ENCODE measurements around the gene PITPNM1.

- no peak for TF ChIP-seq ZFP30 (CRISPR knock-in tag; IDR thresholded peaks at IDR 0.05)
- TF ChIP-seq ISL1 (CRISPR knock-in tag; IDR thresholded peaks at IDR 0.05), result no peak
- TF ChIP-seq OSR1 (CRISPR knock-in tag; IDR thresholded peaks at IDR 0.05), result no peak
- TF ChIP-seq ZFP3 (CRISPR knock-in tag; IDR thresholded peaks at IDR 0.05), result no peak
- no peak for TF ChIP-seq CSRNP3 (CRISPR knock-in tag; IDR thresholded peaks at IDR 0.05)
- no peak for TF ChIP-seq TCF4 (CRISPR knock-in tag; IDR thresholded peaks at IDR 0.05; ENCODE audit: borderline replicate concordance)
- TF ChIP-seq PPARA (CRISPR knock-in tag; IDR thresholded peaks at IDR 0.05; ENCODE audit: borderline replicate concordance), result no peak
- TF ChIP-seq, protein P1, sequence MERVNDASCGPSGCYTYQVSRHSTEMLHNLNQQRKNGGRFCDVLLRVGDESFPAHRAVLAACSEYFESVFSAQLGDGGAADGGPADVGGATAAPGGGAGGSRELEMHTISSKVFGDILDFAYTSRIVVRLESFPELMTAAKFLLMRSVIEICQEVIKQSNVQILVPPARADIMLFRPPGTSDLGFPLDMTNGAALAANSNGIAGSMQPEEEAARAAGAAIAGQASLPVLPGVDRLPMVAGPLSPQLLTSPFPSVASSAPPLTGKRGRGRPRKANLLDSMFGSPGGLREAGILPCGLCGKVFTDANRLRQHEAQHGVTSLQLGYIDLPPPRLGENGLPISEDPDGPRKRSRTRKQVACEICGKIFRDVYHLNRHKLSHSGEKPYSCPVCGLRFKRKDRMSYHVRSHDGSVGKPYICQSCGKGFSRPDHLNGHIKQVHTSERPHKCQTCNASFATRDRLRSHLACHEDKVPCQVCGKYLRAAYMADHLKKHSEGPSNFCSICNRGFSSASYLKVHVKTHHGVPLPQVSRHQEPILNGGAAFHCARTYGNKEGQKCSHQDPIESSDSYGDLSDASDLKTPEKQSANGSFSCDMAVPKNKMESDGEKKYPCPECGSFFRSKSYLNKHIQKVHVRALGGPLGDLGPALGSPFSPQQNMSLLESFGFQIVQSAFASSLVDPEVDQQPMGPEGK (CRISPR knock-in tag; IDR thresholded peaks at IDR 0.05; ENCODE audit: borderline replicate concordance), result no peak
- TF ChIP-seq ARNTL (CRISPR knock-in tag; IDR thresholded peaks at IDR 0.05; ENCODE audit: borderline replicate concordance, low read depth), result no peak
- TF ChIP-seq ZC3H10 (CRISPR knock-in tag; IDR thresholded peaks at IDR 0.05), result no peak
- TF ChIP-seq CSDC2 (CRISPR knock-in tag; IDR thresholded peaks at IDR 0.05), result no peak
Observed at GRCh38 chr11:67452141-67452952, 52.8 kb downstream of the PITPNM1 start, which contains the start of gene GPR152.
